RWPE1 (cell line): Measurements from ENCODE around the gene TIGD1.

Experiments
- CTCF ChIA-PET: fragments of 350-600 bp; sonication (Branson Sonifier 250); formaldehyde crosslinking; extraction: SDS; loops from one replicate; lab custom pipeline; 2021; lab: Yijun Ruan, JAX
- POLR2A ChIA-PET: fragments of 400-600 bp; formaldehyde crosslinking; extraction: SDS; loops from one replicate; lab custom pipeline; 2020; ENCODE audit warnings: antibody characterized with exemption; ENCODE audit not compliant: low non-redundant PET; lab: Yijun Ruan, JAX
- DNase-seq: peaks from one replicate; pipeline ENCODE4 v3.0.0; 2012; ENCODE audit warnings: low spot score
- H3K27ac ChIP-seq: fragments of 450-650 bp; 2 replicates; pipeline ENCODE4 v1.5.1; 2017
- TF ChIP-seq, protein P1 (sequence below): fragments of 450-650 bp; conservative IDR thresholded peaks from 2 replicates; pipeline ENCODE4 v1.5.1; 2017; ENCODE audit warnings: low read depth, mild to moderate bottlenecking

The TIGD1 gene

DNA sequence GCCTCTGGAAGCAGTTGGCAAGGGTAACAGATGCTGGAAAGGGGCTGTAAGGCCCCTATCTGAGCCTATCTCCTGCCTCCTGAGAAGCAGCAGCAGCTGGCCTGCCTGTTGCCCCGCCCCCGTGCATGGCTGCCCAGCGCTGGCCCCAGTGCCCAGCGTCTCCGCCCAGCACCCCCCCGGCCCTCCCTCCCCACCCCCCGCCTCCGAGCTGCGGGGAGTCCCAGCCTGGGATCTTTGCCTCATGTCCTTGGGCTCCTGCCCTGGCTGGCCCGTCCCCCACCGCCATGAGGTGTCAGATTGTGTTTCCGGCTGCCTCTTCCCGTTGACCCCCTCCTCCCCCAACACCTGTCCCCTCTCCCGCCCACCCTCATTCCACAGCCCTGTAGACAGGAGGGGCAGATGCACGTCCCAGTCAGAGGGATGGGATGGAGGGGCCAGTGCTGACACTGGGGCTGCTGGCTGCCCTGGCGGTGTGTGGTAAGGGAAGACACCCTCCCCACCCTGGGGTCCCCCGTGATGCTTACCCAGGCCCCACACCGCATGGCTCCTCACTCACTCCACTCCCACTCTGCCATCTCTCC lies 24.5 kb downstream of the TIGD1 start, which contains the start of gene CHRND:
TSS of gene CHRND (plus strand) at position 370 of the 581 bp plus-strand sequence. CDS start at position 426, 56 bp downstream.
- ChIA-PET POLR2A (no interaction called here), CTCF (interaction anchor here (0.6 kb wide), 1 partner anchor 112 kb away, joined by 3 read pairs; no protein-coding TSS in a partner anchor)
- no peak for DNase-seq

DNA sequence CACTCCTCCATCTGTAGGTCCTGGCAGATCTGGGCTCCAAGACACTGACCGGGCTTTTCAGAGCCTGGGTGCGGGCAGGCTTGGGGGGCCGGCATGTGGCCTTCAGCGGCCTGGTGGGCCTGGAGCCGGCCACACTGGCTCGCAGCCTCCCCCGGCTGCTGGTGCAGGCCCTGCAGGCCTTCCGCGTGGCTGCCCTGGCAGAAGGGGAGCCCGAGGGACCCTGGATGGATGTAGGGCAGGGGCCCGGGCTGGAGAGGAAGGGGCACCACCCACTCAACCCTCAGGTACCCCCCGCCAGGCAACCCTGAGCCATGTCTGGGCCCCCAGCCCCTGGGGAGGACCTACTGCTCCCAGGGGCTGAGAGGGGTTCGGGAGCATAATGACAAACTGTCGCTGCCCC lies 25.2 kb downstream of the TIGD1 start:
- CTCF ChIA-PET, result no interaction called here

More for the DNA sequence above, 24.5 kb downstream of the TIGD1 start, which contains the start of gene CHRND:
- no peak within 1 kb of the TSS for H3K27ac ChIP-seq
- TF ChIP-seq, protein P1, sequence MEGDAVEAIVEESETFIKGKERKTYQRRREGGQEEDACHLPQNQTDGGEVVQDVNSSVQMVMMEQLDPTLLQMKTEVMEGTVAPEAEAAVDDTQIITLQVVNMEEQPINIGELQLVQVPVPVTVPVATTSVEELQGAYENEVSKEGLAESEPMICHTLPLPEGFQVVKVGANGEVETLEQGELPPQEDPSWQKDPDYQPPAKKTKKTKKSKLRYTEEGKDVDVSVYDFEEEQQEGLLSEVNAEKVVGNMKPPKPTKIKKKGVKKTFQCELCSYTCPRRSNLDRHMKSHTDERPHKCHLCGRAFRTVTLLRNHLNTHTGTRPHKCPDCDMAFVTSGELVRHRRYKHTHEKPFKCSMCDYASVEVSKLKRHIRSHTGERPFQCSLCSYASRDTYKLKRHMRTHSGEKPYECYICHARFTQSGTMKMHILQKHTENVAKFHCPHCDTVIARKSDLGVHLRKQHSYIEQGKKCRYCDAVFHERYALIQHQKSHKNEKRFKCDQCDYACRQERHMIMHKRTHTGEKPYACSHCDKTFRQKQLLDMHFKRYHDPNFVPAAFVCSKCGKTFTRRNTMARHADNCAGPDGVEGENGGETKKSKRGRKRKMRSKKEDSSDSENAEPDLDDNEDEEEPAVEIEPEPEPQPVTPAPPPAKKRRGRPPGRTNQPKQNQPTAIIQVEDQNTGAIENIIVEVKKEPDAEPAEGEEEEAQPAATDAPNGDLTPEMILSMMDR, result no peak

DNA sequence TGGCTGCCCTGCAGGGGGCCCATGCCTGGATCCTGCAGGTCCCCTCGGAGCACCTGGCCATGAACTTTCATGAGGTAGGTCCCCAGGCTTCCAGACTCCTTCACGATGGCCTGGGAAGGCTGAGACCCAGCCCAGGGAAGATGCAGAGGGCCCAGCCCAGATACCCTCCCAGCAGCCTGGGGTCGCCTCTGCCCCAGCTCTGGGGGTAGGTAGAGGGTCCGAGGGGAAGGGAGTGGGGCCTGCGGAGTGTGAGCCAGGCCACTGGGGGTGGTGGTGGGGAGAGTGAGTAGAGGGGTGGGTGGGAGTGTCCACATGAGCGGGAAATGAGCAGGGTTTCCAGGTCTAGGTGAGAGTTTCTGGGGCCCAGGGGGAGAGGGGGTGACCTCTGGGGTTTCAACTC lies 25.6 kb downstream of the TIGD1 start:
- ChIA-PET CTCF (interaction anchor here (1.0 kb wide), 1 partner anchor 23 kb away, joined by 4 read pairs; no protein-coding TSS in a partner anchor), POLR2A (no interaction called here)
- no peak overlapping the region for H3K27ac ChIP-seq
- DNase-seq, result no peak
- TF ChIP-seq, protein P1, result no peak

More for the DNA sequence above, 25.2 kb downstream of the TIGD1 start:
- H3K27ac ChIP-seq, result no peak overlapping the region
- TF ChIP-seq, protein P1, result no peak
- no peak for DNase-seq
- POLR2A ChIA-PET, result no interaction called here

DNA sequence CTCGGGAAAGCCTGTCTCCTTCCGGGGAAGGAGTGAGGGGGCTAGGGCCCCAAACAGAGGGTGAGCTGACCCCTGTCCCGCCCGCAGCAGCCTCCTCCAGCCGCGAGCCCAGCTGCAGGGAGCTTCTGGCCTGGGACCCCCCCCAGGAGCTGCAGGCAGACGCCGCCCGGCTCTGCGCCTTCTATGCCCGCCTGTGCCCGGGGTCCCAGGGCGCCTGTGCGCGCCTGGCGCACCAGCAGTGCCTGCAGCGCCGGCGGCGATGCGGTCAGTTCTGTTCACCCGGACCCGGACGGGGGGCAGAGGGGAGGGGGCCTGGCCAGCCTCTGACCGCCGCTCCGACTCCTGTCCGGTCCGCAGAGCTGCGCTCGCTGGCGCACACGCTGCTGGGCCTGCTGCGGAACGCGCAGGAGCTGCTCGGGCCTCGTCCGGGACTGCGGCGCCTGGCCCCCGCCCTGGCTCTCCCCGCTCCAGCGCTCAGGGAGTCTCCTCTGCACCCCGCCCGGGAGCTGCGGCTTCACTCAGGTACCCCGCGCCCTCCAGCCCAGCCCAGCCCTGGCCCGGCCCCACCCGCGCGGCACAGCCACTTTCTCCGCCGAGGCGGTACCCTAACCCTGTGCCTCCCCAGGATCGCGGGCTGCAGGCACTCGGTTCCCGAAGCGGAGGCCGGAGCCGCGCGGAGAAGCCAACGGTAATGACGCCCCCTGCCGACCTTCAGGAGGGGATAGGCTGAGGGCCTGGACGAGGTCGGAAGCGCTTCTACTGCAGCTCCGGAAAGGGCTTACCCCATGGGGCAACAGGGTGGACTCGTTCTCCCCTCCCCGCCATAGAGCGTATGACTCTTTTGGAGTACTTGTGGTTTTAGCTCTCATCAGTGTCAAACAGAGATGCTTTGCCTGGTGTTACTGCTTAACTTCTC lies 26.4 kb downstream of the TIGD1 start:
- H3K27ac ChIP-seq, result no peak overlapping the region
- CTCF ChIA-PET, result interaction anchor here (0.5 to 3.2 kb wide), 6 partner anchors 18 to 618 kb away, joined by 3 to 24 read pairs (median 4); partner anchors contain the start of genes EIF4E2 and TIGD1
- POLR2A ChIA-PET, result no interaction called here
- peak; percentile 23 for DNase-seq
- TF ChIP-seq, protein P1, result no peak

DNA sequence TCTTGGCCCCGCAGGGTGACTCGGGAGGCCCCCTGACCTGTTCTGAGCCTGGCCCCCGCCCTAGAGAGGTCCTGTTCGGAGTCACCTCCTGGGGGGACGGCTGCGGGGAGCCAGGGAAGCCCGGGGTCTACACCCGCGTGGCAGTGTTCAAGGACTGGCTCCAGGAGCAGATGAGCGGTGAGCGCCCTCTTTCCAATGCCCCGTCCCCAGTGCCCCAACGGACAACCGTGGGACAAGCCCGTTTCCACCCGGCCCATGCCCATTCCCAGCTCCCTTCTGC lies 27.0 kb downstream of the TIGD1 start:
- DNase-seq, result no peak
- TF ChIP-seq, protein P1, result no peak
- ChIA-PET CTCF (interaction anchor here (0.5 to 3.2 kb wide), 5 partner anchors 18 to 618 kb away, joined by 3 to 24 read pairs (median 3); partner anchors contain the start of genes EIF4E2 and TIGD1), POLR2A (no interaction called here)
- H3K27ac ChIP-seq, result no peak overlapping the region
